Measurements from ENCODE around the gene SRRD.

GRCh38 chr22:26542831-26543230, 59.2 kb downstream of the SRRD start:
- no peak for TF ChIP-seq CTCF (IDR thresholded peaks at IDR 0.05)
- no peak for TF ChIP-seq EP300 (IDR thresholded peaks at IDR 0.05)
- no peak for TF ChIP-seq POLR2A (IDR thresholded peaks at IDR 0.05; ENCODE audit: low read depth)
